Right ventricle myocardium inferior (tissue), 1 donor: ENCODE results near the gene PCNX4. TPM values are rescaled to one million over a fixed set of nuclear protein-coding genes. Genes with fewer than 3 reads are reported as not detected.
"Not testable (repeated sequence)": the region's sequence is repeated elsewhere in the genome, so short reads cannot be mapped to it uniquely, and the experiment has no call there.

Experiments
- ATAC-seq: fragments of 200-7000 bp; cut with Tn5 transposase; one replicate; pipeline ENCODE4 v1.9.1; 2020; ENCODE audit warnings: mild to moderate bottlenecking, moderate library complexity
- DNase-seq: peaks from one replicate; pipeline ENCODE4 v3.0.0; 2021; ENCODE audit errors: missing footprints
- intact Hi-C: fragments of 100-400 bp; cut with DNase I; formaldehyde crosslinking; loops from one replicate; pipeline ENCODE4 v1.11.0; 2022
- total RNA-seq: library from RNA; stranded (reverse); fragmentation: NEBNext Ultra II Directional; extraction: Animal tissue kit (Norgen Biotek cat#: 25700); gene quantifications from one replicate; pipeline ENCODE4 v1.2.1, GENCODE V29; 2021
- donor health status: DM: no; HTN: yes; CAD: no; lungs with severe emphysema.

PCNX4 gene
- total RNA-seq, 1 donor from 2014 or later: 23.5 TPM

GRCh38 chr14:60095781-60096450, 4.2 kb downstream of the PCNX4 start:
- ATAC-seq (no peak), DNase-seq (no peak)
- intact Hi-C loops: no loop called here

GRCh38 chr14:60097974-60098373, 6.3 kb downstream of the PCNX4 start:
- ATAC-seq (no peak), DNase-seq (no peak)
- intact Hi-C loops: no loop called here

DNA sequence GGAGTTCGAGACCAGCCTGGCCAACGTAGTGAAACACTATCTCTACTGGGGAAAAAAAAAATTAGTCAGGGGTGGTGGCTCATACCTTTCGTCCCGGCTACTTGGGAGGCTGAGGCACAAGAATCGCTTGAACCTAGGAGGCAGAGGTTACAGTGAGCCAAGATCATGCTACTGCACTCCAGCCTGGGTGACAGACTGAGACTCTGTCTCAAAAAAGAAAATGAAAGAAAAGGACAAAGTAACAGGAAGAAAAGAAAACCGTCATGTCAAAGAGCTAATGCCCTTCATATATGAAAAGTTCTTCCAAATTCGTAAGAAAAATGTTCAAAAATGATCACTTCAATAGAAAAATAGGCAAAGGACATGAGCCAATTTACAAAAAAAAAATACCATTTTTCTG, 8.1 kb downstream of the PCNX4 start:
- ATAC-seq, intact Hi-C loops, DNase-seq: not testable (repeated sequence)

DNA sequence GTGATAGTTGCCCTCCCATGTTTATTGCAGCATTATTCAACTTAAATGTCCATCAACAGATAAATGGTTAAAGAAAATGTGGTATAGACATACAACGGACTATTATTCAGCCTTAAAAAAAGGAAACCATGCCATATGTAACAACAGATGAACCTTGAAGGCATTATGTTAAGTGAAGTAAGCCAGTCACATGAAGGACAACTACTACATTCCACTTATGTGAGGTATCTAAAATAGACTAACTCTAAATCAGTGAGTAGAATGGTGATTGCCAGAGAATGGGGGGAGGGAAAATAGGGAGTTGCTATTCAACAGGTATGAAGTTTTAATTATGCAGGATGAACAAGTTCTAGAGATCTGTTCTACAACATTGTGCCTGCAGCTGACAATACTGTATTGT, 10.1 kb downstream of the PCNX4 start:
- no peak for DNase-seq
- ATAC-seq: peak; percentile 50
- intact Hi-C loops: no loop called here

- DNase-seq (no peak), ATAC-seq (no peak)
- intact Hi-C loops: no loop called here
These were observed 10.7 kb downstream of the PCNX4 start for GRCh38 chr14:60102389-60102788.

GRCh38 chr14:60106339-60106738, 14.6 kb downstream of the PCNX4 start:
- intact Hi-C loops: no loop called here
- ATAC-seq: no peak
- no peak for DNase-seq

DNA sequence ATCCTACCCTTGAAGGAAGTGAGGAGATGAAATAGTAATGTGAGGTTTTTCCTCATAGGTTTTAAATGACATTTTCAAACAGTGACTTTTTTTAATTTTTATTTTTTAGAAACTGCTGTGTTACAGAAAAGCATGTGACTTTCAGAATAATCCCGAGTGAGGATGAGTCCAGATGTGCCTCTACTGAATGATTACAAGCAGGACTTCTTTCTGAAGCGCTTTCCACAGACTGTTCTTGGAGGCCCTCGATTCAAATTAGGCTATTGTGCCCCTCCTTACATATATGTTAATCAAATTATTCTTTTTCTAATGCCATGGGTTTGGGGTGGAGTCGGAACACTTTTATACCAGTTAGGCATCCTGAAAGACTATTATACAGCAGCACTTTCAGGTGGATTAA, 15.8 kb downstream of the PCNX4 start:
- ATAC-seq (no peak), DNase-seq (no peak)
- intact Hi-C loops: no loop called here

- DNase-seq: no peak
- no peak for ATAC-seq
- intact Hi-C loops: no loop called here
These were observed 20.0 kb downstream of the PCNX4 start for GRCh38 chr14:60111732-60112131.

- intact Hi-C loops: no loop called here
- ATAC-seq: no peak
- no peak for DNase-seq
These were observed 23.2 kb downstream of the PCNX4 start for GRCh38 chr14:60114881-60115280.

DNA sequence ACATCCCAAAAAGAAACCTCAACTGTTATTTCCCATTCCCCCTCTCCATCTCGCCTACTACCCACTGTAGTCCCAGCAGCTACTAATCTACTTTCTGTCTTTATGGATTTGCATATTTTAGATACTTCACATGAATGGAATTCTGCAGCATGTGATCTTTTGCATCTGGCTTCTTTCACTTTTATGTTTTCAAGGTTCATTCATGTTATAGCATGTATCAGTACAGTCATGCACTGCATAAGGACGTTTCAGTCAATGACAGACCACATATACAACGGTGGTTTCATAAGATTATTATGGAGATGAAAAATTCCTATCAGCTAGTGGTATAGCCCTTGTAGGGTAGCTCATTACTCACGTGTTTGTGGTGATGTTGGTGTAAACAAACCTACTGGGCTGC, 24.5 kb downstream of the PCNX4 start:
- intact Hi-C loops: no loop called here
- DNase-seq (no peak), ATAC-seq (no peak)

DNA sequence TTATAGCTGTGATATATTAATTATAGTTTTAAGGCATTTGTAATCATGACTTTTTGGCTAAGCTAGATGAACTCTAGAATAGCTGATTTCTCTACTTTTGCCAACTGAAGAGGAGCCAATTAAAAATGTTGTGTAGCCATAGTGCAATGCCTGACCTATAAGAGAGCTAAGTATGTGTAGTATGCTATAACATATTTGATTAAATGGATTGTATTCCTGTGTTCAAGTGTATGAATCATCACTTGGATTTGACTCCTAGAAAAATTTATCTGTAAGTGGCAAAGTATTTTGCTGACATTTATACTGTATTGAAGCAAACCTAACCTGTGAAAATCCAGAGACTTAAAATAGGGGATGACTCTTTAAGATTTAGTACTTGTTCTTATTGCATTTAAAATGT, 34.2 kb downstream of the PCNX4 start:
- ATAC-seq: no peak
- DNase-seq: no peak
- intact Hi-C loops: no loop called here

- DNase-seq: no peak
- intact Hi-C loops: no loop called here
These were observed 41.8 kb downstream of the PCNX4 start for GRCh38 chr14:60133487-60133886.

GRCh38 chr14:60134702-60135101, 43.0 kb downstream of the PCNX4 start:
- ATAC-seq (no peak), DNase-seq (no peak)
- intact Hi-C loops: no loop called here

More at GRCh38 chr14:60133487-60133886, 41.8 kb downstream of the PCNX4 start:
- no peak for ATAC-seq

GRCh38 chr14:60151715-60152114, 60.0 kb downstream of the PCNX4 start:
- DNase-seq: peak; percentile 90
- intact Hi-C loops: no loop called here
- peak; percentile 89 for ATAC-seq

GRCh38 chr14:60153991-60154390, 62.3 kb downstream of the PCNX4 start:
- intact Hi-C loops: no loop called here
- DNase-seq (no peak), ATAC-seq (no peak)

DNA sequence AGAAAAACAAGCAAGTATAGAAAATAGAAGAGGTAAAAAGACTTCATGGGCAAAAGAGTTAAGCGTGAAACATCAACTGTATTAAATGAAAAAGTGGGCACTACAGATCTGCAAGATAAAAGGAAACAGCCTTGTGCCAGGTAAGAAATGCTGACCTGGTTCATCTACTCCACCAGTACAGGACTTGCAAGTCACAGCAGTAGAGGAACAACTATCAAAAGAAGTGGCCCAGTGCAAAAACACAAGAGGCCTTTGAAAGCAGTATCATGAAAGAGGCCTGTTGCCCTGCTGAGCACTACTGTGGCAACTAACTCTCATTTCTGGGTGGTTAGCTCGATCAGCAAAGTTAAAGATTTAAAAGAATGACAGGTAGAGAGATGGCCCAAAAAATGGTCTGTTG, 62.9 kb downstream of the PCNX4 start:
- intact Hi-C loops: no loop called here
- no peak for DNase-seq
- no peak for ATAC-seq

- no peak for DNase-seq
- no peak for ATAC-seq
- intact Hi-C loops: loop anchor here (5.0 kb wide), 1 partner anchor 668 kb away; no protein-coding TSS in a partner anchor
These were observed 68.7 kb downstream of the PCNX4 start for GRCh38 chr14:60160422-60160821.

DNA sequence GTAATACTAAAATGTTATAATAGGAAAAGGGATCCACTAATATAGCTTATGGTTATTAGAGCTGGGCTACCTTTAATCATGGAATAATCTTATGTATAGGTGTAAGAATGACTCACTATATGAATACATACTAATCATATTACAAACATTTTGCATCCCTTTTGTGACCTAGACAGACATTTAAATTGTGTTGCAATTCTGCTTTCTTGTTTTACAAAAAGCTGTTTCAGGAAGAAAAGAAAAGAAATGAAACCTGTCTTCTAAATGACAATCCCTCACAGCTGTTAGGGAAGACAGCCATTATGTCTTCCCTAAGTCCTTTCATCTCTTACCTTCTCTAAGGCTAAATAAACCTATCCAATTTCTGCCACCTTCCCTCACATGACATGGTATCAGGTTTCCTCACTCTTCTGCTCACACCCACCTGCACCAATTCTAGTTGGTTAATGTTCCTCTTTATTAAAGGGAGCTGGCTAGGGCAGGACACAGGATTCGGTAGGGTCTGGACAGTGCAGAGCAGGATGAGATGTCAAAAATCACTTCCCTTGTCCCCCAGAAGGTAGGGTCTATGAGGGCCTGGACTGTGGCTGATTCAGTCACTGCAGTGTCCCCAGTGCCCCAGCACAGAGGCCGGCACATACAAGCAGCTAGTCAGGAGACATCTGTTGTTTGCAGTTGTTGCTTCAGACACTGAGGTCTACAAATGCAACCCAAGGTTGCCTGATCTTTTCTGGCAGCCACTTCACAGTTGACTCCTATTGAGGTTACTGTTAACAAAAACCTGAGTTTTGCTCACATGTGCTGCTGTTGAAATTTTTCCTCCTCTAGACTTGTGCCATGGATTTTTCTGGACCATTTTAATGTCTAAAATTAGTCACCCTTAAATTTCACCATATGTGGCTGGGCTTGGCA, 69.7 kb downstream of the PCNX4 start:
- intact Hi-C loops: loop anchor here (5.0 kb wide), 1 partner anchor 669 kb away; no protein-coding TSS in a partner anchor
- DNase-seq (no peak), ATAC-seq (no peak)

- no peak for ATAC-seq
- no peak for DNase-seq
- intact Hi-C loops: loop anchor here (2.0 to 5.0 kb wide), 2 partner anchors 73 to 671 kb away; partner anchors contain the start of gene PCNX4
These were observed 72.0 kb downstream of the PCNX4 start for GRCh38 chr14:60163693-60164092.

DNA sequence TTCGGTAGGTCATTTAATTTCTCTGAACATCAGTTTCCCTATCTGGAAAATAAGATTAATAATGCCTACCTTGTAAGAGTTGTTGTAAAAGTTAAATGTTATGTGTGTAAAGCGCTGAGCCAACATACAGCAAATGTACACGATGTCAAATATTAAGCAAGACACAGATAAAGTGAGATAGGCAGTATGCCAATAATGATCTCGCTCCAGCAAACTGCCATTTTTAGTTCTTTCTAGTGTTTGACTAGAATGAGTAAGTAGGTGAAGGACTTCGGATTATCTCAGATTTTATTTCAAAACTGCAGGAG, 72.6 kb downstream of the PCNX4 start:
- intact Hi-C loops: loop anchor here (2.0 to 5.0 kb wide), 2 partner anchors 74 to 672 kb away; partner anchors contain the start of gene PCNX4
- no peak for DNase-seq
- ATAC-seq: no peak
